Prostate gland (tissue), 2 donors: Measurements from ENCODE around the gene SQSTM1. TPM values are rescaled to one million over a fixed set of nuclear protein-coding genes. Genes with fewer than 3 reads are reported as not detected.

ENCODE experiments used
- DNase-seq: peaks from one replicate; pipeline ENCODE4 v3.0.0-alpha.2; 2019; ENCODE audit warnings: low spot score
- H3K27ac ChIP-seq, 2 donors: fragments of 200-600 bp; sonication (generic); 2 replicates each; pipeline ENCODE4 v1.5.1; 2017 to 2019
- H3K27me3 ChIP-seq: fragments of 200-600 bp; sonication (generic); replicated peaks from 2 replicates; pipeline ENCODE4 v1.5.1; 2019; ENCODE audit not compliant: insufficient read depth
- H3K36me3 ChIP-seq, 2 donors: fragments of 200-600 bp; sonication (generic); 1 replicate in 1 of 2; 2 replicates in 1 of 2; pipeline versions ENCODE4 v1.5.1 to v1.8.1; 2017 to 2019
- H3K4me1 ChIP-seq: fragments of 200-600 bp; sonication (generic); replicated peaks from 2 replicates; pipeline ENCODE4 v1.5.1; 2019
- H3K4me3 ChIP-seq, 2 donors: fragments of 200-600 bp; sonication (generic); 2 replicates each; pipeline ENCODE4 v1.5.1; 2017 to 2019
- H3K9me3 ChIP-seq: fragments of 200-600 bp; sonication (generic); 2 replicates; pipeline ENCODE4 v1.5.1; 2017
- POLR2A ChIP-seq: fragments of 450-650 bp; IDR thresholded peaks from one replicate; pipeline ENCODE4 v1.6.1; 2016; ENCODE audit warnings: antibody characterized with exemption, mild to moderate bottlenecking
- POLR2AphosphoS5 ChIP-seq: sonication (generic); formaldehyde crosslinking; IDR thresholded peaks from one replicate; pipeline ENCODE4 v1.6.1; 2017; ENCODE audit warnings: antibody characterized with exemption
- WGBS: methylation state at CpG from one replicate; pipeline ENCODE4 v1.1.5; 2018; 5-methylcytosine and 5-hydroxymethylcytosine counted together
- intact Hi-C: fragments of 100-400 bp; cut with DNase I; formaldehyde crosslinking; loops from one replicate; pipeline ENCODE4 v1.14.2; 2022
- total RNA-seq, 2 donors: library from RNA; depleted of rRNA; stranded (reverse); fragments of >200 nt; gene quantifications; one replicate each; pipeline ENCODE4 v1.1.0, GENCODE V29; 2016
- TF ChIP-seq, protein P1 (sequence below), 4 experiments: fragments of 200-600 bp in 2 of 4; fragments of 450-650 bp in 2 of 4; sonication (generic) in 2 of 4; IDR thresholded peaks; 1 replicate in 3 of 4; 2 replicates in 1 of 4; pipeline ENCODE4 v1.5.1; 2016 to 2019; ENCODE audit warnings: antibody characterized with exemption in 4 of 4, mild to moderate bottlenecking in 2 of 4, moderate library complexity in 2 of 4

Gene SQSTM1
- total RNA-seq, 2 donors from 2014 or later = 377 to 527 TPM

GRCh38 chr5:179872055-179872827, 51.5 kb downstream of the SQSTM1 start:
- WGBS = 89% methylated on average over 12 of the region's 18 CpGs
- no peaks in the 10 kb centered on the region for H3K27me3 ChIP-seq
- no peak overlapping the region for H3K4me3 ChIP-seq
- no peaks in the 10 kb centered on the region for H3K9me3 ChIP-seq
- H3K4me1 ChIP-seq = no peaks in the 10 kb centered on the region
- no peak for DNase-seq
- intact Hi-C loops = no loop called here
- TF ChIP-seq, protein P1, sequence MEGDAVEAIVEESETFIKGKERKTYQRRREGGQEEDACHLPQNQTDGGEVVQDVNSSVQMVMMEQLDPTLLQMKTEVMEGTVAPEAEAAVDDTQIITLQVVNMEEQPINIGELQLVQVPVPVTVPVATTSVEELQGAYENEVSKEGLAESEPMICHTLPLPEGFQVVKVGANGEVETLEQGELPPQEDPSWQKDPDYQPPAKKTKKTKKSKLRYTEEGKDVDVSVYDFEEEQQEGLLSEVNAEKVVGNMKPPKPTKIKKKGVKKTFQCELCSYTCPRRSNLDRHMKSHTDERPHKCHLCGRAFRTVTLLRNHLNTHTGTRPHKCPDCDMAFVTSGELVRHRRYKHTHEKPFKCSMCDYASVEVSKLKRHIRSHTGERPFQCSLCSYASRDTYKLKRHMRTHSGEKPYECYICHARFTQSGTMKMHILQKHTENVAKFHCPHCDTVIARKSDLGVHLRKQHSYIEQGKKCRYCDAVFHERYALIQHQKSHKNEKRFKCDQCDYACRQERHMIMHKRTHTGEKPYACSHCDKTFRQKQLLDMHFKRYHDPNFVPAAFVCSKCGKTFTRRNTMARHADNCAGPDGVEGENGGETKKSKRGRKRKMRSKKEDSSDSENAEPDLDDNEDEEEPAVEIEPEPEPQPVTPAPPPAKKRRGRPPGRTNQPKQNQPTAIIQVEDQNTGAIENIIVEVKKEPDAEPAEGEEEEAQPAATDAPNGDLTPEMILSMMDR (IDR thresholded peaks at IDR 0.05) = no peak
- TF ChIP-seq POLR2A (no peak), POLR2AphosphoS5 (no peak)
- H3K36me3 ChIP-seq = peaks cover 12 to 17% of the 10 kb centered on the region in 2 donors
- no peak overlapping the region for H3K27ac ChIP-seq

DNA sequence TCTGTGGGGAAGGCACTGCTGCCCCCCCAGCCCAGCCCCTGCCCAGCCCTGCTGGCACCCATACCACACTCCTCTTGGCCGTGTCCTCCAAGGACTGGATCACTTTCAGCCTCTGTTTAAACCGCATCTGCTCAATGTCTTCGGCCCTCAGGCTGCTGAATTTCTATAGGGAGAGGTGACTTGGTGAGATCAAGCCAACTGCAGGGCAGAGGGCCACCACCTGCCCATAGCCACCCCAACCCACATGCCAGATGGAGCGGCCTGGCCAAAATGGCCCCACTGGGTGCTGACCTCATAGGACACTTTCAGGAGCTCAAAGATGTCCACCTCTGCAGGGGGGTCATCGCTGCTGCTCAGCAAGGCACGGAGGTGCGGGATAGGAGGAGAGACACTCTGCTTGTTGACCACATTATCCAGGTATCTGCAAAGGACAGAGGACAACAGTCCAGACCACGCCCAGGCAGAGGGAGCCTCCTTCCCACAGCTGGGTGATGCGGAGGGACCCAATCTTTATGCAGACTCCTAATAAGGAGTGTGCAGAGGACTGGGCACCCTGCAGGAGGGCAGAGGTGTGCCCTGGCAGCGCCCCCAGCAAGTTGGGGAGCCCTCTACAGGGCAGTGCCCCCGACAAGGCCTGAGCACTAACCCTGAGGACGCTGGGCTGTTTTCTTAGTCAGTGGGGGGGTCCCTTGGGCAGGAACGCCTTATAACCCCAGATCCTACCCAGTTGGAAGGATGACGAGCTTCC, 52.3 kb downstream of the SQSTM1 start:
- Histone ChIP-seq H3K4me1 (no peaks in the 10 kb centered on the region), H3K9me3 (no peaks in the 10 kb centered on the region), H3K36me3 (peaks cover 12 to 17% of the 10 kb centered on the region in 2 donors), H3K4me3 (no peak overlapping the region), H3K27ac (no peak overlapping the region), H3K27me3 (no peaks in the 10 kb centered on the region)
- 89% methylated on average over 14 of the region's 14 CpGs for WGBS
- DNase-seq = no peak
- TF ChIP-seq POLR2A (no peak), POLR2AphosphoS5 (no peak)
- TF ChIP-seq, protein P1 (IDR thresholded peaks at IDR 0.05) = no peak
- intact Hi-C loops = no loop called here

GRCh38 chr5:179873588-179874110, 52.9 kb downstream of the SQSTM1 start:
- Histone ChIP-seq H3K27ac (no peak overlapping the region), H3K4me3 (no peak overlapping the region), H3K9me3 (no peaks in the 10 kb centered on the region), H3K4me1 (no peaks in the 10 kb centered on the region), H3K36me3 (peaks cover 12 to 17% of the 10 kb centered on the region in 2 donors), H3K27me3 (no peaks in the 10 kb centered on the region)
- WGBS = 95% methylated on average over 4 of the region's 7 CpGs
- intact Hi-C loops = no loop called here
- TF ChIP-seq POLR2AphosphoS5 (no peak), POLR2A (no peak)
- TF ChIP-seq, protein P1 (IDR thresholded peaks at IDR 0.05) = no peak
- DNase-seq = no peak

GRCh38 chr5:179874136-179874535, 53.4 kb downstream of the SQSTM1 start:
- DNase-seq = no peak
- H3K9me3 ChIP-seq = no peaks in the 10 kb centered on the region
- 84% methylated on average over 3 of the region's 3 CpGs for WGBS
- peaks cover 12 to 22% of the 10 kb centered on the region in 2 donors for H3K36me3 ChIP-seq
- H3K4me1 ChIP-seq = no peaks in the 10 kb centered on the region
- H3K27me3 ChIP-seq = no peaks in the 10 kb centered on the region
- no peak for TF ChIP-seq POLR2AphosphoS5
- no peak overlapping the region for H3K27ac ChIP-seq
- intact Hi-C loops = no loop called here
- no peak overlapping the region for H3K4me3 ChIP-seq

- DNase-seq = no peak
- no peaks in the 10 kb centered on the region for H3K4me1 ChIP-seq
- H3K36me3 ChIP-seq = peaks cover 12 to 21% of the 10 kb centered on the region in 2 donors
- H3K9me3 ChIP-seq = no peaks in the 10 kb centered on the region
- 94% methylated on average over 28 of the region's 28 CpGs for WGBS
- no peaks in the 10 kb centered on the region for H3K27me3 ChIP-seq
- H3K4me3 ChIP-seq = no peak overlapping the region
- intact Hi-C loops = no loop called here
- no peak overlapping the region for H3K27ac ChIP-seq
- TF ChIP-seq, protein P1 (IDR thresholded peaks at IDR 0.05) = no peak
- TF ChIP-seq POLR2AphosphoS5 = no peak
- TF ChIP-seq POLR2A = no peak
Observed at GRCh38 chr5:179874536-179875292, 54.0 kb downstream of the SQSTM1 start.
